Activated gamma-delta T cell treated with anti-CD3 and anti-CD28 coated beads, Interleukin-2, amount 50 U/mL, for 16 hours (primary cell): ENCODE data around the gene TANGO2.

ENCODE experiments used
- DNase-seq: peaks from one replicate; pipeline ENCODE4 v3.0.0-alpha.2; 2020; ENCODE audit warnings: low read depth

The TANGO2 gene

GRCh38 chr22:20027966-20028854 is 7.3 kb downstream of the TANGO2 start:
- no peak for DNase-seq

- no peak for DNase-seq
These were observed 8.1 kb downstream of the TANGO2 start for GRCh38 chr22:20028855-20029549.

GRCh38 chr22:20029550-20030225 is 8.8 kb downstream of the TANGO2 start:
- DNase-seq, result no peak

DNA sequence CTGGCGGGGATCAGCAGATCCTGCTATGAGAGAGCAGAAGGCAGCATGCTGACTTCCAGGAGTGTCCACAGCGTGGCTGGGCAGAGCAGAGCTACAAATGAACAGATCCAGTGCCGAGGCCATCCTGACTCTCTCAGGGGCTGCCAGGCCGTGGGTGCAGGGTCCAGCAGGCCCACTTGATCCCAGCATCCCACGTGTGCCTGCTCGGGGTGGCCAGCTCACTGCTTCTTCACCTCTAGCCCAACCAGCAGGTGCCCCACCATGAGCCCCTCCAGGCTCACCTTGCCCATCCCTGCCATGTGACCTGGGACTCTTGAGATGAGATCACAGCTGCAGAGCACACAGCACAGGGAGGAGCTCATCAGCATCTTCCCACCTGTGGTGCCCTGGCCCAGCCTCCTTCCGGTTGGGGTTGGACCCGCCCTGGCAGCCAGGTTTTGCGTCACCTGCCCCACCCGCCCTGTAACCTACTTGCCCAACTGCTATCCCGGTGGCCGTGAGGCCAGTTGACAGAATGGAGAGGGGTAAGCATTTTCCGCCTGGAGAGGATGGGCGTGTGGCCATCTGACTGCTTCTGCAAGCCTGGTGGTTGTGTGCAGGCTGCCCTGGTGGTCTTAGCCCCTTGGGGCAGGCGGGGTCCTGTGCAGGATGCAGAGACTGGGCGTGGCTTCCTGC is 11.0 kb downstream of the TANGO2 start:
- no peak for DNase-seq

DNA sequence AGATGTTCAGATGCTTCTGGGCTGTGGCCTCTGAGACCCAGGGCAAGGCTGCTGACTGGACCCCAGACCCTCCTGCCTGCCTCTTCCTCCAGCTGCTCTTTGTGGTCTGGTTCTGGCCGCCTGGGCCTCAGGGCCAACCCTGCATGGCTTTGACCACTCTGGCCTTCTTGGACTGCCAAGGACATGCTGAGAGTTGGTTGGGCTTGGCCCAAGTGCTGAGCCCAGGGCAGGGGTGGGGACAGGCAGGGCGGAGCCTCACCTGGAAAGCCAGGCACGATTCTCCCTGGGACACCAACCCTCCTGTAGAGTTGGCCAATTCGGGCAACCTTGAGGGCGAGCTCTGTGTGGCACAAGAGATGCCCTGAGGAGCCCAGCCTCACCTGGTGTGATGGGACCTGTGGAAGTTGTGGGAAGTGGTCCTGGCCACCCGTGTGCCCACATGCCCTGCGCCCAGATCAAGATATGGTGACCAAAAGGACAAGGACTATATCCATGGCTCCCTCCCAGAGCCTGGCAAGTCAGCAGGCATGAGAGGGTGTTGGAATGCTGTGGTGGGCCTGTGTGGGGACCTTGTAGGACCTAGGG is 11.6 kb downstream of the TANGO2 start:
- no peak for DNase-seq

- no peak for DNase-seq
These were observed 12.3 kb downstream of the TANGO2 start for GRCh38 chr22:20033045-20033706.

- DNase-seq, result no peak
These were observed 13.2 kb downstream of the TANGO2 start for GRCh38 chr22:20034143-20034542.

- DNase-seq, result no peak
These were observed 14.6 kb downstream of the TANGO2 start for GRCh38 chr22:20035375-20036083.

GRCh38 chr22:20036084-20036482 is 15.2 kb downstream of the TANGO2 start:
- DNase-seq, result no peak

GRCh38 chr22:20036535-20037392 is 15.9 kb downstream of the TANGO2 start:
- DNase-seq, result no peak

- no peak for DNase-seq
These were observed 16.5 kb downstream of the TANGO2 start for GRCh38 chr22:20037419-20037818.

DNA sequence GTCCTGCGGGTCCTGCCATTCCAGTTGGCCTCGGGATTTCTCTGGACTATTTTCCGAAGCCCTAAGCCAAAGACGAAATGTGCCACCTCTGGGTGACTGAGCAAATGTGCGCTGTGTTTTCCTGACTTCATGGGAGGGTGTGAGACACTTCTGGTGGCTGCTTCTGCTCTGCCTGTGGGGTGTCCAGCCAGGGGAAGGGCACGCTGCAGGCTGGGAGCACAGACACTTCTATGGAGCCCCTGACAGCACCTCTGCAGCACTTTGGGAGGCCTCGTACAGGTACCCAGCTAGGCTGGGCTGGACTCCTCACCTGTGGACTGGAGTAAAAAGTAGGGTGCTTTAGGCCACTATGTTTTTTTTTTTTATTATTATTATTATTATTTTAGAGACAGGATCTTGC is 17.7 kb downstream of the TANGO2 start:
- DNase-seq, result no peak

DNA sequence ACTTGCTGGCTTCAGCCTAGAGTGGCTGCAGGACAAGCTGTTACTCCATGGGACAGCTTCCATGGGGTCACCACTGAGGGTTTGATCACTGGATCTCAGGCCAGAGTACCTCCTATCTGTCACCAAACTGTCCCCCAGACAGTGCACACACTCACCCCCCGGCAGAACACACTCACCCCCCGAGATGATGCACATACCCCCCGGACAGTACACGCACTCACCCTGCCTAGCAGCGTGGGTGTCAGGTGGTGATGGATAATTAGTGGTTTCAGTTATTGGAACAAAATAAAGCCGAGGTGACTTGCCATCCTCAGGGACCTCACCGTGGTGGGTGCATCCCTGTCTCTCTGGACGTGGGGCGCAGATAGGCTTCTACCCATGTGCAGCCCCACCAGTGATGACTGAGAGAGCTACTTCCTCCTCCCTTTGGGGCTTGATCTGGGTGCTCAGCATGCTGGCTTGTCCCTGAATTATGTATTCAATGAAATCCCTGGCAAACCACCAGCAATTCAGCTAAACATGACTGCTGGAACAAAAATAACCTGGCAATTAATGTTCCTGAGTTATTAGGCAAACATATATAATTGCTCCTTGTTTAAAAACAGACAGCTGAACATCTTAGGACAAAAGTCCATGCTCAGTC is 18.9 kb downstream of the TANGO2 start:
- DNase-seq, result no peak

DNA sequence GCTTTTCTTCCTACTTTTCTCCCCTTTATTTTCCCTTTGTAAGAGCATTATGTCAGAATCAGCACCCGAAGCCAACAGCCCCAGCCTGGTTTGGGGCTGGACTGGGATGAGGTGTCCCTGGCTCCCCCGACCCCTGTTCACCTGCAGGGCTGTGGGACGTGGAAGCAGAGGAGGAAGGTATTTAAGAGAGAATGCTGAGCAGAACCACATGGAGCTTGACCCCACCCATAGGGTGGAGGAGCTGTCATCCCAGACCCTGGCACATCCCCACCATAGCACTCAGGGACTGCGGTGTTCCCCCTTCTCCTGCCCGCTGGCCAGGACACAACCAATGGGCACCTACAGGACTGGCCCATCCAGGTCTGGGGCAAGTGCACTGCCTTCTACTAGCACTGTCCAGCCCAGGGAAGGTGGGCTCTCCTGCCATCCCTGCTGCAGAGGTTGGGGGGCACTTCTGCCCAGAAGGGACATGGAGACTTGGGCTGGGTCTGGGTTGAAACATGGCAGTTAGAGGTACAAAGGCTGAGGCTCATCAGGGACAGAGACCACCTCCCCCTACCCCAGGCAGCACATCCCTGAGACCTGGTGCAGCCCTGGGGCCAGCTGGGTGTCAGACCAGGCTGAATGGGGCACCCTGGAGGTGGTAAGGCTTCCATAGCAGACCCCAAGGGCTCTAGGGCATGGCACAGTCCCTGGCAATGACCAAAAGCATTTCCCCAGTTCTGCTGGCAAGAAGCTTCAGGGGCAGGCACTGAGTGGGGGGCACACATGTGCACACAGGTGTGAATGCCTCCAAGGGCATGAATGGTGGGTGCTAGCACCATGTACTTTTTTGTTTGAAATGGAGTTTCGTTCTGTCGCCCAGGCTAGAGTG is 19.7 kb downstream of the TANGO2 start:
- no peak for DNase-seq

DNA sequence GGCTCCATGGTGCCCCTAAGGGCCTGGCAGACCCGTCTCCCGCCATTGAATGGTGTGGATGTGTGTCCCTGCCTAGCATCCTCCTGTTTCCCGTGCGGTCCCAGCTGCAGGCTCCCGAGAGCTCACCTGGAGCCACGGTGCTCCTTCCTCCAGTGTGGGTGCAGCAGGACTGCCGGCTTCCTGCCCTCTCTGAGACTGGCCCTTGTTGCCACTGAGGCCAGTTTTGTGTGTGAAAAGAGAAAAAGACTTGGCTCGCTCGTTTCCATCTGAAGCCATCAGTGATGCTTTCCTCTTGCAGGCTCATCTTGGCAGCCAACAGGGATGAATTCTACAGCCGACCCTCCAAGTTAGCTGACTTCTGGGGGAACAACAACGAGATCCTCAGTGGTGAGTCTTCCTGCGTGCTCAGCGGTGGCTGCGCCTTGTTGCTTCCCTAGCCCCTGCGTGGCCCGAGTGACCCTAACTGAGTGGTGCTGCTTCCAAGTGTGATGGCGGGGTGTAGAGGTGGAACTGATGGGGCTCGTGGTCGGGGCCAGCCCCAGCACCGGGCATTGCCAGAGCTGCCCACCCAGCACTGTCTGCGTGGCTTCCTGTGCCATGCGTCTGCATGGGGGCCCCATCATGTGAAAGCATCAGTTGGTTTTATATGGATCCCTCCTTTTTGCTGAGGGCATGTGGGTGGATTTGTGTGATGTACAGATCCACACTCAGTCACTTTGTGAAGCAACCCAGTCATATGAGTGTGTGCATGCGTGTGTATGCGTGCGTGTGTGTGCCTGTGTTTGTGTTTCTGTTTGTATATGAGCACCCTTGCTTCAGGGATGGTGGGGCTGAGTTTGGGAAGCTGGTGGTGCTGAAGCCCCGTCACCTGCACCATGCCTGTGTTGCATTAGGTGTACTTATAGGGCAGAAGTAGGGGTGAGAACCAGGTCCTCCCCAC is 22.4 kb downstream of the TANGO2 start:
- DNase-seq, result no peak

- DNase-seq, result no peak
These were observed 23.1 kb downstream of the TANGO2 start for GRCh38 chr22:20043997-20044342.

DNA sequence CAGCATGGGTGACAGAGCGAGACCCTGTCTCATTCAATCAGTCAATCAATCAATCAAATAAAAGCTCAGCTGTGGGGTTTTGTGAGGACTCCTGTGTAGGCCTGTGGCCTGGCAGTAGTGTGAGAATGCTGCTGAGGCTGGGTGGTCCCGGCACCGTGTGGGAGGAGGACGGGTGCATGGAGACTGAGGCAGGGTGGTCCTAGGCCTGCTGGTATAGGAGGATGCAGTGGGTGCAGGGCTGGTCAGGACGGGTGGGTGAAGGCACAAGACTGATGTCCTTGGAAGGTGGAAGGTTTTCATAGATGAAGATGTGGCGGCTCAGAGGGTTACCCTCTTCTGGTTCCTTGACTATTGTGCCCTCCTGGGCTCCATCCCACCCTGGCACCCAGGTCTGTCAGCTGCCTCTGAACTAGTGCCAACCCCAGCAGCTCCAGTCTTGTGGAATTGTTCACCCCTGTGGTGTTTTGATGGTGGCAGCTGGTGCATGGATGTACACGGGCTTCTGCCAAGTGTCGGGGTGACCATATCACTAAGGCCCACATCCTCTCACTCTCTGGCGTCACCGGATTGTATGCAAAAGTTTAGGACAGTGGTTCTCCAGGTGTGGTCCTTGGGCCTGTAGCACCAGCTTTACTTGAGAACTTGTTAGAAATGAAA is 23.7 kb downstream of the TANGO2 start:
- no peak for DNase-seq
